Hepatocyte (in vitro differentiated cells): ENCODE results near the gene TESK1. TPM values are rescaled to one million over a fixed set of nuclear protein-coding genes. Genes with fewer than 3 reads are reported as not detected.

Experiments
- DNase-seq: peaks from one replicate; pipeline ENCODE4 v3.0.0-alpha.2; 2016; ENCODE audit warnings: low spot score
- H2AFZ ChIP-seq: fragments of 200-600 bp; sonication (generic); 2 replicates; pipeline ENCODE4 v1.6.0; 2016; ENCODE audit warnings: antibody characterized with exemption, mild to moderate bottlenecking
- H3K27ac ChIP-seq: fragments of 200-600 bp; sonication (generic); 2 replicates; pipeline ENCODE4 v1.5.1; 2016; ENCODE audit warnings: mild to moderate bottlenecking
- H3K27me3 ChIP-seq: fragments of 200-600 bp; sonication (generic); 2 replicates; pipeline ENCODE4 v1.6.1; 2016
- H3K36me3 ChIP-seq: fragments of 200-600 bp; sonication (generic); replicated peaks from 2 replicates; pipeline ENCODE4 v1.5.1; 2016; ENCODE audit warnings: low read depth; ENCODE audit not compliant: insufficient read depth
- H3K4me1 ChIP-seq: fragments of 200-600 bp; sonication (generic); 2 replicates; pipeline ENCODE4 v1.5.1; 2016; ENCODE audit warnings: mild to moderate bottlenecking, moderate library complexity; ENCODE audit not compliant: insufficient read depth
- H3K4me2 ChIP-seq: fragments of 200-600 bp; sonication (generic); 2 replicates; pipeline ENCODE4 v1.6.0; 2016
- H3K4me3 ChIP-seq: fragments of 200-600 bp; sonication (generic); 2 replicates; pipeline ENCODE4 v1.5.1; 2016; ENCODE audit warnings: mild to moderate bottlenecking
- H3K79me2 ChIP-seq: fragments of 200-600 bp; sonication (generic); 2 replicates; pipeline ENCODE4 v1.6.0; 2017; ENCODE audit warnings: mild to moderate bottlenecking
- H3K9me2 ChIP-seq: fragments of 200-600 bp; sonication (generic); replicated peaks from 2 replicates; pipeline ENCODE4 v1.6.0; 2017; ENCODE audit warnings: mild to moderate bottlenecking; ENCODE audit not compliant: insufficient read depth
- H3K9me3 ChIP-seq: fragments of 200-600 bp; sonication (generic); 2 replicates; pipeline ENCODE4 v1.5.1; 2016; ENCODE audit warnings: low read depth, mild to moderate bottlenecking
- H4K20me1 ChIP-seq: fragments of 200-600 bp; sonication (generic); 2 replicates; pipeline ENCODE4 v1.6.0; 2016; ENCODE audit warnings: mild to moderate bottlenecking; ENCODE audit not compliant: insufficient read depth, poor library complexity, severe bottlenecking
- CTCF ChIP-seq: fragments of 200-600 bp; sonication (generic); IDR thresholded peaks from 2 replicates; pipeline ENCODE4 v1.5.1; 2016; ENCODE audit warnings: antibody characterized with exemption, mild to moderate bottlenecking; ENCODE audit not compliant: poor library complexity
- EZH2 ChIP-seq: fragments of 200-600 bp; sonication (generic); IDR thresholded peaks from 2 replicates; pipeline ENCODE4 v1.6.1; 2016; ENCODE audit warnings: antibody characterized with exemption, mild to moderate bottlenecking, borderline replicate concordance
- EZH2phosphoT487 ChIP-seq: fragments of 200-600 bp; sonication (generic); IDR thresholded peaks from one replicate; pipeline ENCODE4 v1.6.1; 2018; ENCODE audit warnings: antibody characterized with exemption, mild to moderate bottlenecking, low read depth, moderate library complexity; ENCODE audit not compliant: unreplicated experiment, severe bottlenecking
- WGBS: methylation state at CpG from one replicate; pipeline ENCODE4 v1.1.6; 2016; ENCODE audit warnings: low lambda C conversion rate; ENCODE audit errors: missing lambda C conversion rate; 5-methylcytosine and 5-hydroxymethylcytosine counted together
- polyA plus RNA-seq: library from polyadenylated mRNA; unstranded; fragments of >200 nt; fragmentation: Nextera tagmentation; extraction: Ambion mirVana; gene quantifications from 2 replicates; pipeline ENCODE4 v1.2.1, GENCODE V29; 2016
- total RNA-seq: library from RNA; depleted of rRNA; stranded (reverse); fragments of >200 nt; gene quantifications from 2 replicates; pipeline ENCODE4 v1.2.3, GENCODE V29; 2014

Gene TESK1
- total and polyA plus RNA-seq, 2 experiments from 2014 or later = 17.4 to 30.3 TPM

- TF ChIP-seq CTCF = peak; percentile 98
- no peak for TF ChIP-seq EZH2phosphoT487
- H4K20me1 ChIP-seq = peaks cover 18% of the 10 kb centered on the region
- peak overlapping the region; percentile 93 for H2AFZ ChIP-seq
- WGBS = 2% methylated on average over 40 of the region's 41 CpGs
- H3K36me3 ChIP-seq = no peaks in the 10 kb centered on the region
- peaks cover 25% of the 10 kb centered on the region for H3K79me2 ChIP-seq
- peak overlapping the region; percentile 78 for H3K4me3 ChIP-seq
- no peaks in the 10 kb centered on the region for H3K9me2 ChIP-seq
- peaks cover 15% of the 10 kb centered on the region for H3K4me1 ChIP-seq
- no peaks in the 10 kb centered on the region for H3K27me3 ChIP-seq
- H3K27ac ChIP-seq = peak overlapping the region; percentile 93
- peak; percentile 100 for DNase-seq
- H3K9me3 ChIP-seq = no peaks in the 10 kb centered on the region
- H3K4me2 ChIP-seq = peak overlapping the region; percentile 95
Observed at GRCh38 chr9:35603986-35604577, 980 bp upstream of the TESK1 start.

- Histone ChIP-seq H3K27me3 (no peaks in the 10 kb centered on the region), H3K4me1 (peaks cover 15% of the 10 kb centered on the region), H2AFZ (no peak overlapping the region), H3K4me3 (peak overlapping the region; percentile 84), H3K9me2 (no peaks in the 10 kb centered on the region), H3K9me3 (no peaks in the 10 kb centered on the region), H4K20me1 (peaks cover 18% of the 10 kb centered on the region), H3K36me3 (no peaks in the 10 kb centered on the region), H3K79me2 (peaks cover 25% of the 10 kb centered on the region), H3K27ac (peak overlapping the region; percentile 90), H3K4me2 (peak overlapping the region; percentile 98)
- TF ChIP-seq EZH2 (no peak), CTCF (no peak), EZH2phosphoT487 (no peak)
- peak; percentile 52 for DNase-seq
- 8% methylated on average over 6 of the region's 76 CpGs for WGBS
Observed at GRCh38 chr9:35605351-35606137, 482 bp downstream of the TESK1 start.

- DNase-seq = no peak
- H3K4me3 ChIP-seq = peak overlapping the region; percentile 84
- no peak for TF ChIP-seq EZH2
- TF ChIP-seq CTCF = no peak
- no peak for TF ChIP-seq EZH2phosphoT487
- peak overlapping the region; percentile 98 for H3K4me2 ChIP-seq
- H3K27me3 ChIP-seq = no peaks in the 10 kb centered on the region
- peak overlapping the region; percentile 90 for H3K27ac ChIP-seq
- no peak overlapping the region for H2AFZ ChIP-seq
- H3K9me2 ChIP-seq = no peaks in the 10 kb centered on the region
- WGBS = 8% methylated on average over 4 of the region's 5 CpGs
- no peaks in the 10 kb centered on the region for H3K36me3 ChIP-seq
- H3K4me1 ChIP-seq = peaks cover 15% of the 10 kb centered on the region
- peaks cover 18% of the 10 kb centered on the region for H4K20me1 ChIP-seq
- no peaks in the 10 kb centered on the region for H3K9me3 ChIP-seq
- H3K79me2 ChIP-seq = peaks cover 25% of the 10 kb centered on the region
Observed at GRCh38 chr9:35606138-35606504, 1.1 kb downstream of the TESK1 start.
